Transverse colon (tissue), 3 donors: ENCODE results near the gene CD48.

Experiments used
- CTCF ChIP-seq, 5 experiments: fragments of 200-600 bp in 3 of 5; fragments of 450-650 bp in 2 of 5; sonication (generic) in 3 of 5; IDR thresholded peaks; 1 replicate in 2 of 5; 2 replicates in 3 of 5; pipeline ENCODE4 v1.5.1; 2016 to 2017; ENCODE audit warnings: antibody characterized with exemption in 5 of 5, inconsistent platforms in 3 of 5, mild to moderate bottlenecking in 2 of 5, moderate library complexity in 1 of 5
- EP300 ChIP-seq: sonication (generic); formaldehyde crosslinking; IDR thresholded peaks from one replicate; pipeline ENCODE4 v1.6.1; 2017; ENCODE audit warnings: antibody characterized with exemption, low read depth

DNA sequence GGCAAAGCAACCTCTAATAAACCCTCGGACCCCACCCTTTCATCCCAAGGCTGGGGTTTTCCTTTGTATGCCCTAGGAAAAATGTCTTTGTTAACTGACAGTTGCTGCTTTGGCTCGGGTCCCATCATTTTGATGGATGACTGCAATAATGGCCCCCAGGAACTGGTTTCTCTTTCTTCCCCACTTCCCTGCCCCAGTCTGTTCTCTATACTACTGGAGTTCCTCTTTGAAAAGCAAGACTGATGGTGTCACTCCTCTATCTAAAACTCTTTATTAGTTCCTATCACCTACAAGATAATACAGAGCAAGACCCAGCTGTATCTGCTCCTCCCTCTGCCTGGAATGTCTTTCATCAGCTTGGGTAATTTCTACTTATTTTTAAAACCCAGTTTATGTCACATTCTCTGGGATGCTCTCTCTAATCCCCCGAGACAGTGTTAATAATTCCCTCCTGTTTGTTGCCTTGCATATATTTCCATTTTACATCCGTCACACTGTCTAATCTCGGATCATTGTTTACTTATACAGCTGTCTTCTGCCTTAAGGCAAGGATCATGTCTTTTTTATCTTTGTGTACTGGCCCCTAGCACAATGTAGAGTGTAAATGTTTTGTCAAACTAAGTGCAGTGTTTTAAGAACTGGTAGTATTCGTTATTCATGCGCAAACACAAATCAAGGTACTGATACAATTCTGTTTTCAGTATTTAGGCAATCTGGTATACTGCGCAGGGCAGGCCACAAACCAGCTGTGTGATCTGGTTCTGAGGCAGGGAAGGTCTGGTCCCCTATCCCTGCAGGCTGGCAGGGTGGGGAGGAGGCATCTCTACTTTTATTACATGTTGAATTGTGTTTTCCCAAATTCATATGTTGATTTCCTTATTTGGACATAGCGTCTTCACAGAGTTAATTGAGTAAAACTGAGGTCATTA, 80.8 kb downstream of the CD48 start:
- TF ChIP-seq CTCF (IDR thresholded peaks at IDR 0.05) (no peak), EP300 (no peak)
